HepG2 (cell line): Measurements from ENCODE around the gene OSER1. TPM values are rescaled to one million over a fixed set of nuclear protein-coding genes. Genes with fewer than 3 reads are reported as not detected.
A peak's percentile ranks its signal among the peaks of the same experiment; 100 is the strongest.

ENCODE experiments used
- ATF4 ChIP-seq, 2 experiments: fragments of 450-650 bp in 1 of 2; sonication (generic) in 1 of 2; formaldehyde crosslinking; IDR thresholded peaks; 2 replicates each; pipeline versions ENCODE4 v1.5.0 to v1.8.0; 2020 to 2022; ENCODE audit warnings: mild to moderate bottlenecking in 1 of 2, missing genetic modification reagents in 1 of 2
- DMTF1 ChIP-seq: sonication (generic); formaldehyde crosslinking; IDR thresholded peaks from 2 replicates; pipeline ENCODE4 v1.4.0; 2020; ENCODE audit warnings: mild to moderate bottlenecking, missing genetic modification reagents
- FOXO1 ChIP-seq: sonication (generic); formaldehyde crosslinking; IDR thresholded peaks from 2 replicates; pipeline ENCODE4 v1.4.0; 2020; ENCODE audit warnings: missing genetic modification reagents
- HMGXB3 ChIP-seq: sonication (generic); formaldehyde crosslinking; IDR thresholded peaks from 2 replicates; pipeline ENCODE4 v1.4.0; 2020; ENCODE audit warnings: missing genetic modification reagents, borderline replicate concordance
- MBD4 ChIP-seq: IDR thresholded peaks from 2 replicates; pipeline ENCODE4 v1.6.1; 2012; ENCODE audit warnings: low read length, inconsistent platforms, borderline replicate concordance
- SETDB1 ChIP-seq: sonication (generic); formaldehyde crosslinking; IDR thresholded peaks from 2 replicates; pipeline ENCODE4 v1.5.1; 2020; ENCODE audit warnings: missing genetic modification reagents, mild to moderate bottlenecking, borderline replicate concordance
- SMAD3 ChIP-seq: sonication (generic); formaldehyde crosslinking; IDR thresholded peaks from 2 replicates; pipeline ENCODE4 v1.4.0; 2020; ENCODE audit warnings: missing genetic modification reagents
- SNAPC4 ChIP-seq: sonication (generic); formaldehyde crosslinking; IDR thresholded peaks from 2 replicates; pipeline ENCODE4 v1.4.0; 2020; ENCODE audit warnings: mild to moderate bottlenecking, missing genetic modification reagents
- SOX13 ChIP-seq, 3 experiments: fragments of 450-650 bp in 1 of 3; sonication (generic) in 1 of 3; formaldehyde crosslinking in 1 of 3; IDR thresholded peaks in 2 of 3; conservative IDR thresholded peaks in 1 of 3; 2 replicates each; pipeline versions ENCODE4 v1.5.0 to v1.6.1; 2016 to 2020; ENCODE audit warnings: antibody characterized with exemption in 1 of 3, mild to moderate bottlenecking in 1 of 3, missing compliant biosample characterization in 1 of 3, missing genetic modification reagents in 1 of 3, moderate library complexity in 1 of 3
- ZNF224 ChIP-seq: sonication (generic); formaldehyde crosslinking; IDR thresholded peaks from 2 replicates; pipeline ENCODE4 v1.5.0; 2020; ENCODE audit warnings: mild to moderate bottlenecking, missing genetic modification reagents
- ZNF33A ChIP-seq: sonication (generic); formaldehyde crosslinking; IDR thresholded peaks from 2 replicates; pipeline ENCODE4 v1.5.1; 2020; ENCODE audit warnings: missing genetic modification reagents, mild to moderate bottlenecking, moderate library complexity, borderline replicate concordance
- ZNF556 ChIP-seq: sonication (generic); formaldehyde crosslinking; IDR thresholded peaks from 2 replicates; pipeline ENCODE4 v1.4.0; 2020; ENCODE audit warnings: mild to moderate bottlenecking, missing genetic modification reagents, borderline replicate concordance
- ZNF580 ChIP-seq: IDR thresholded peaks from 2 replicates; pipeline ENCODE4 v1.6.1; 2016; ENCODE audit warnings: low read depth, borderline replicate concordance
- ZSCAN29 ChIP-seq: sonication (generic); formaldehyde crosslinking; conservative IDR thresholded peaks from 2 replicates; pipeline ENCODE4 v1.4.0; 2020; ENCODE audit warnings: mild to moderate bottlenecking, missing genetic modification reagents
- polyA plus RNA-seq, 8 experiments: library from polyadenylated mRNA; depleted of rRNA in 3 of 8; stranded (reverse) in 7 of 8; unstranded in 1 of 8; fragments of >200 nt; fragmentation: Illumina TruSeq in 4 of 8; extraction: Trizol in 4 of 8; gene quantifications; 2 replicates each; pipeline versions ENCODE4 v1.2.1 to v1.2.3, GENCODE V29; 2011 to 2016; ENCODE audit warnings: low read depth in 4 of 8, missing spikeins in 1 of 8, mixed read lengths in 1 of 8; ENCODE audit not compliant: insufficient read depth in 1 of 8
- total RNA-seq, 5 experiments: library from RNA; depleted of rRNA; stranded (reverse); fragments of >200 nt; fragmentation: Illumina TruSeq; extraction: Trizol; gene quantifications; 2 replicates each; pipeline ENCODE4 v1.2.3, GENCODE V29; 2016; ENCODE audit warnings: low read depth in 1 of 5

The OSER1 gene
- total and polyA plus RNA-seq, 2 of the 13 experiments (the other 11 are each of a cell fraction or from before 2014, with no cell fraction given), result 71.2 to 71.5 TPM

GRCh38 chr20:44217342-44218092 is 6.9 kb upstream of the OSER1 start (continued):
- TF ChIP-seq DMTF1 (CRISPR knock-in tag) (no peak), MBD4 (no peak), SNAPC4 (CRISPR knock-in tag) (no peak), ATF4 (CRISPR knock-in tag; IDR thresholded peaks at IDR 0.05) (no peak), ZNF580 (CRISPR knock-in tag) (peak; percentile 53; the same call in 1 of the 2 replicates), ZNF33A (CRISPR knock-in tag) (no peak), SOX13 (IDR thresholded peaks at IDR 0.05) (no peak), SOX13 (CRISPR knock-in tag; conservative IDR thresholded peaks at IDR 0.05 in 1 of 2, IDR thresholded peaks at IDR 0.05 in 1 of 2) (no peak; a peak in 1 of 4 replicates), ZNF224 (no peak), SMAD3 (CRISPR knock-in tag) (peak; percentile 46; the same call in 1 of the 2 replicates), ZSCAN29 (CRISPR knock-in tag) (no peak), ZNF556 (CRISPR knock-in tag) (no peak), FOXO1 (CRISPR knock-in tag) (no peak), HMGXB3 (CRISPR knock-in tag) (no peak), SETDB1 (CRISPR knock-in tag) (no peak)
